Gastroesophageal sphincter (tissue), 4 donors: Measurements from ENCODE around the gene CBLN1. TPM values are rescaled to one million over a fixed set of nuclear protein-coding genes. Genes with fewer than 3 reads are reported as not detected.

ENCODE experiments used
- ATAC-seq: fragments of 150-250 bp; one replicate; pipeline ENCODE4 v1.9.1; 2016; ENCODE audit warnings: mild to moderate bottlenecking, moderate library complexity
- H3K27ac ChIP-seq, 4 donors: fragments of 200-600 bp; sonication (generic) in 3 of 4; 1 replicate in 3 of 4; 2 replicates in 1 of 4; pipeline ENCODE4 v1.5.1; 2016 to 2019
- H3K27me3 ChIP-seq: fragments of 200-600 bp; sonication (generic); one replicate; pipeline ENCODE4 v1.5.1; 2019
- H3K36me3 ChIP-seq, 2 donors: fragments of 200-600 bp; sonication (generic); one replicate each; pipeline ENCODE4 v1.5.1; 2019; ENCODE audit warnings: control low read depth in 1 of 2
- H3K4me1 ChIP-seq, 3 donors: fragments of 200-600 bp; sonication (generic); 1 replicate in 2 of 3; 2 replicates in 1 of 3; pipeline ENCODE4 v1.5.1; 2016 to 2019; ENCODE audit warnings: control low read depth in 2 of 3
- H3K4me3 ChIP-seq, 2 donors: fragments of 200-600 bp; sonication (generic); one replicate each; pipeline ENCODE4 v1.5.1; 2019; ENCODE audit warnings: mild to moderate bottlenecking in 1 of 2, moderate library complexity in 1 of 2
- H3K9me3 ChIP-seq, 3 donors: fragments of 200-600 bp; sonication (generic); one replicate each; pipeline ENCODE4 v1.5.1; 2017 to 2019; ENCODE audit warnings: control low read depth in 2 of 3
- EP300 ChIP-seq: sonication (generic); formaldehyde crosslinking; IDR thresholded peaks from one replicate; pipeline ENCODE4 v1.6.1; 2017; ENCODE audit warnings: antibody characterized with exemption, mild to moderate bottlenecking
- POLR2A ChIP-seq, 2 donors: fragments of 450-650 bp; IDR thresholded peaks; one replicate each; pipeline ENCODE4 v1.6.1; 2017; ENCODE audit warnings: antibody characterized with exemption in 2 of 2, mild to moderate bottlenecking in 2 of 2, moderate library complexity in 1 of 2
- POLR2AphosphoS5 ChIP-seq: sonication (generic); formaldehyde crosslinking; IDR thresholded peaks from one replicate; pipeline ENCODE4 v1.6.1; 2017; ENCODE audit warnings: antibody characterized with exemption
- WGBS, 2 donors: methylation state at CpG; one replicate each; pipeline ENCODE4 v1.1.5; 2018; ENCODE audit warnings: low coverage in 1 of 2; 5-methylcytosine and 5-hydroxymethylcytosine counted together
- total RNA-seq, 4 donors: library from RNA; depleted of rRNA; stranded (reverse); fragments of >200 nt; gene quantifications; one replicate each; pipeline ENCODE4 v1.1.0, GENCODE V29; 2016
- TF ChIP-seq, protein P1 (sequence below), 4 experiments: fragments of 200-600 bp in 2 of 4; fragments of 450-650 bp in 2 of 4; sonication (generic) in 1 of 4; IDR thresholded peaks; one replicate each; pipeline ENCODE4 v1.5.1; 2017 to 2019; ENCODE audit warnings: antibody characterized with exemption in 4 of 4, mild to moderate bottlenecking in 2 of 4, moderate library complexity in 2 of 4

The CBLN1 gene
- total RNA-seq, 4 donors from 2014 or later: 0.45 to 1.3 TPM; not detected in 2

DNA sequence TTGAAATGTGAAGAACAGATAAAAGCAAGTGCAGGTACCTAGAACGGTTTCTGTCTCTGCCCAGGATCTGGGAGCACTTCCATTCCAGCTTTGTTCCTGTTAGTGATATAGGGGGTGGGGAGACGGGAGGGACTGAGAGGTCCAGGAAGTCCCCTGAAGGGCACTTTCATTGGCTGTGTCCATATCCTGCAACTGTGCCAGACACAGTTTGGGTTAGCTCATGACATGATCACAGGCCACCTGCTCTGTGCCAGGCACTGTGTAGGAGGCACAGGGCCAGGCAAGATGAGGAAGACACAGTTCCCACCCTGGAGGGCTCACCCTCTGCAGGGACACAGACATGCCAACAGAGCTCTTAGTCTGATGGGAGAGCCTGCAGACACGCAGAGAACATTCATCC, 7.9 kb downstream of the CBLN1 start:
- H3K27me3 ChIP-seq: peaks cover 91% of the 10 kb centered on the region
- 0 to 25% methylated on average over 2 of the region's 3 CpGs for WGBS, 2 donors
- ATAC-seq: no peak

DNA sequence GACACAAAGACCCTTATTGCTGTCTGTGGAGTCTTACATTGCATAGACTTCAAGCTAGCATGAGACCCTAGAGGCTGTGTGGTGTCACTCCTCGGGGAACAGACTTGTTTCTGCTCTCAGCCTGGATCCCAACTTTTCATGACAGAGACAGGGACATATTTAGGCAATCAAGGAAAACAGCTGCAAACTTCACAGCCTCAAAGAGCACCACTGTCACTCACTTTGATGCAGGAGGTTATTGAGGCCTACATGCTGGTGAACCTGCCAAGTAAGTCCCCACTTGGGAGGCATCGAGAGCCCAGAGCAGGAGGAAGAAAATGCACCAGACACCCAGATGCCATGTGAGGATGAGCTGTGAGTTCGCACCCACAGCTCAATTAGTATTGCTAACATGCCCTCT, 10.3 kb downstream of the CBLN1 start:
- ATAC-seq: no peak
- Histone ChIP-seq H3K9me3 (peaks cover 0 to 11% (median 0%) of the 10 kb centered on the region in 3 donors), H3K4me1 (peaks cover 0 to 7% (median 0%) of the 10 kb centered on the region in 3 donors), H3K36me3 (no peaks in the 10 kb centered on the region), H3K27me3 (peaks cover 75% of the 10 kb centered on the region), H3K4me3 (no peak overlapping the region), H3K27ac (no peak overlapping the region)
- WGBS, 2 donors: 50 to 56% methylated on average over 1 to 3 of the region's 3 CpGs
- TF ChIP-seq, protein P1, sequence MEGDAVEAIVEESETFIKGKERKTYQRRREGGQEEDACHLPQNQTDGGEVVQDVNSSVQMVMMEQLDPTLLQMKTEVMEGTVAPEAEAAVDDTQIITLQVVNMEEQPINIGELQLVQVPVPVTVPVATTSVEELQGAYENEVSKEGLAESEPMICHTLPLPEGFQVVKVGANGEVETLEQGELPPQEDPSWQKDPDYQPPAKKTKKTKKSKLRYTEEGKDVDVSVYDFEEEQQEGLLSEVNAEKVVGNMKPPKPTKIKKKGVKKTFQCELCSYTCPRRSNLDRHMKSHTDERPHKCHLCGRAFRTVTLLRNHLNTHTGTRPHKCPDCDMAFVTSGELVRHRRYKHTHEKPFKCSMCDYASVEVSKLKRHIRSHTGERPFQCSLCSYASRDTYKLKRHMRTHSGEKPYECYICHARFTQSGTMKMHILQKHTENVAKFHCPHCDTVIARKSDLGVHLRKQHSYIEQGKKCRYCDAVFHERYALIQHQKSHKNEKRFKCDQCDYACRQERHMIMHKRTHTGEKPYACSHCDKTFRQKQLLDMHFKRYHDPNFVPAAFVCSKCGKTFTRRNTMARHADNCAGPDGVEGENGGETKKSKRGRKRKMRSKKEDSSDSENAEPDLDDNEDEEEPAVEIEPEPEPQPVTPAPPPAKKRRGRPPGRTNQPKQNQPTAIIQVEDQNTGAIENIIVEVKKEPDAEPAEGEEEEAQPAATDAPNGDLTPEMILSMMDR (IDR thresholded peaks at IDR 0.05): no peak
- no peak for TF ChIP-seq POLR2A (IDR thresholded peaks at IDR 0.05)
- no peak for TF ChIP-seq EP300
- TF ChIP-seq POLR2AphosphoS5: no peak

More for the DNA sequence above, 7.9 kb downstream of the CBLN1 start:
- Histone ChIP-seq H3K4me1 (peaks cover 0 to 27% (median 6%) of the 10 kb centered on the region in 3 donors), H3K4me3 (no peak overlapping the region), H3K36me3 (no peaks in the 10 kb centered on the region), H3K27ac (no peak overlapping the region), H3K9me3 (peaks cover 0 to 11% (median 0%) of the 10 kb centered on the region in 3 donors)
- TF ChIP-seq EP300 (no peak), POLR2A (IDR thresholded peaks at IDR 0.05) (no peak), POLR2AphosphoS5 (no peak)
- TF ChIP-seq, protein P1 (IDR thresholded peaks at IDR 0.05): no peak

DNA sequence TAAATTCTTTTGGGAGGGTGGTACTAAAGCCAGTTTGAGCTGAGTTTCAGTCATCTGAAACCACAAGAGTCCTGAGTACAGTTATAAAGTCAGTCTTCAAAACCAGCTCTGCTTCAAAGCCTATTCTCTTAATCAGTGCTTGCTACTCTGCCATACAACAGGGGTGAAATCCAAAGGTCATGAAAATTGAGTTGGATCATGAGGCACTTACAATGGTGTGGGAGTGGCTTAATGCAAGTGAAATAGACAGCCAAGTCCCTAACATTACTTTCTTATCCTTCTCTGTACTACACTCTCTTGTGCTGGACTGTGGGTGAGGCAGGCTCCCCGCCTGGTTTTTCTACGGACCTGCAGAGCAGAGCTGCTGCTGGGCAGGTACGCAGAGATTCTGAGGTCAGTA, 12.4 kb downstream of the CBLN1 start:
- WGBS, 2 donors: 20 to 61% methylated on average over 1 to 2 of the region's 3 CpGs
- Histone ChIP-seq H3K36me3 (no peaks in the 10 kb centered on the region), H3K4me3 (no peak overlapping the region), H3K27me3 (peaks cover 62% of the 10 kb centered on the region), H3K4me1 (no peaks in the 10 kb centered on the region), H3K27ac (no peak overlapping the region), H3K9me3 (peaks cover 0 to 11% (median 0%) of the 10 kb centered on the region in 3 donors)
- TF ChIP-seq POLR2AphosphoS5 (no peak), EP300 (no peak), POLR2A (IDR thresholded peaks at IDR 0.05) (no peak)
- TF ChIP-seq, protein P1 (IDR thresholded peaks at IDR 0.05): no peak
- ATAC-seq: no peak

DNA sequence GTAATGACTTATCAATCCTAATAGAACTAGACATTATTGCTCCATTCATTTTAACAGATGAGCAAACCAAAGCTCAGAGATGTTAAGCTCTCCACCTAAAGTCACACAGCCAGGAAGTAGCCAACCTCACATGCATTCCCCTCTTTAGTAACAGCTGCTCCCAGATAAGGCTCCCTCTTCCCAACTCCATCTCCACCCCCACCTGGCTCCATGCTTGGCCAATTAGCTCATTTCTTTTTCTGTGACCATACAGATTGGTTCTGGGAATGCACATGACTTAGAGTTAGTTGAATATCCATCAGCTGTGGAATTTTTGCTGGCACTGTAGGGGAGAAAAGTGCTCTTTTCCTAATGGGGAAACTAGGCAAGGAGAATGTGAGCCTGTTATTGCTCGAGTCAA, 13.0 kb downstream of the CBLN1 start:
- TF ChIP-seq EP300 (no peak), POLR2A (IDR thresholded peaks at IDR 0.05) (no peak), POLR2AphosphoS5 (no peak)
- TF ChIP-seq, protein P1 (IDR thresholded peaks at IDR 0.05): no peak
- H3K9me3 ChIP-seq: peaks cover 0 to 11% (median 0%) of the 10 kb centered on the region in 3 donors
- no peak overlapping the region for H3K27ac ChIP-seq
- no peaks in the 10 kb centered on the region for H3K4me1 ChIP-seq
- ATAC-seq: no peak
- no peaks in the 10 kb centered on the region for H3K36me3 ChIP-seq
- H3K27me3 ChIP-seq: peaks cover 57% of the 10 kb centered on the region
- H3K4me3 ChIP-seq: no peak overlapping the region
- WGBS, 2 donors: 40 to 55% methylated on average over 1 of the region's 1 CpG

DNA sequence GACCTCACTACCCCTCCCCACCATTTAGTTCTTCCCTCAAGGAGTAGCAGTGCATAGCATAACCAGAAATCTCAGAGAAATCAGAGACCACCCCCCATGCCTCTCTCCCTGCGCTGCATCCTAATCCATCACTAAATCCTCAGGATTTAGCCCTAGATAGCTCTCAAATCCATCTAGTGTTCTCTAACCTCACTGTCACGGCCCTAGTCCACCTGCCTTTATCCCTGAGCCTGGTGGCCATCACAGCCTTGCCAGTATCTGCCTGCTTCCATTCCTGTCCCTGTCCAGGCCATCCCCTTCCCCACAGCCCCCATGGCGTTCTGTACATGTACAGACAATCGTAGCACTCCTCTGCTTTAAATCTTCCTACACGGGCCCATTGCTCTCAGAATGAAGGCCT, 19.1 kb downstream of the CBLN1 start:
- TF ChIP-seq, protein P1 (IDR thresholded peaks at IDR 0.05): no peak
- TF ChIP-seq POLR2A (IDR thresholded peaks at IDR 0.05) (no peak), EP300 (no peak), POLR2AphosphoS5 (no peak)
- Histone ChIP-seq H3K9me3 (no peaks in the 10 kb centered on the region), H3K4me3 (no peak overlapping the region), H3K4me1 (no peaks in the 10 kb centered on the region), H3K27me3 (peaks cover 14% of the 10 kb centered on the region), H3K27ac (no peak overlapping the region), H3K36me3 (no peaks in the 10 kb centered on the region)
- ATAC-seq: no peak
- WGBS, 2 donors: 74 to 82% methylated on average over 4 to 5 of the region's 5 CpGs
